HG02623 (cell line): ENCODE measurements around the gene ATRN.

Source experiments
- ATAC-seq: cut with Tn5 transposase; IDR thresholded peaks from one replicate; pipeline ENCODE4 v1.9.1; 2021; ENCODE audit warnings: moderate library complexity; ENCODE audit not compliant: unreplicated experiment

Gene ATRN

DNA sequence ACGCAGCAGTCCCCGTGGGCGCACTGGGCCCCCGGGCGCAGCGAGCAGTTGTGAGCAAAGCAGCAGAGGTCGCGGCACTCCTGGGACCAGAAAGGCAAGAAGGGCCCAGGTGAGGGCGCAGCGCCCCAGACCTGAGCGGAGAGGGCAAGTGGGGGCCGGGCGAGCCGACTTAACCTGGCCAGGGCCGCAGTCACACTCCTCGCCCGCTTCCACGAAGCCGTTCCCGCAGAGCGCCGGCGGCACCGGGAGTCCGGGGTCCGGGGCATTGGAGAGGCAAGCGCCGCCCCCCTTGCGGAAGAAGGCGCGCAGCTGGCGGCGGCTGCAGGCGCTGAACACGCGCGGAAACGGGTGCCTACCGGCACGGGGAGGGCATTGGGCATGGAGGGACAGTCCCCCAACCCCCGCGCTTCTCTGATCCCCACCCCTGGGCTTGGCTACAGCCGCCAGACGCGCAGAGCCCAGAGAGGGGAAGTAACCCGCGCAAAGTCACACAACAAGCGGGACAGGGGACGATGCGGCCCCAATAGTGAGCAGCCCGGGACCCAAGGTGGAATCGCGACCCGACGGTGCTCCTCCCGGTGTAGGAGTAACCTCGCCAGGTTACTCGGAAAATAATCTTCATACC lies 201.8 kb downstream of the ATRN start:
- no peak for ATAC-seq

DNA sequence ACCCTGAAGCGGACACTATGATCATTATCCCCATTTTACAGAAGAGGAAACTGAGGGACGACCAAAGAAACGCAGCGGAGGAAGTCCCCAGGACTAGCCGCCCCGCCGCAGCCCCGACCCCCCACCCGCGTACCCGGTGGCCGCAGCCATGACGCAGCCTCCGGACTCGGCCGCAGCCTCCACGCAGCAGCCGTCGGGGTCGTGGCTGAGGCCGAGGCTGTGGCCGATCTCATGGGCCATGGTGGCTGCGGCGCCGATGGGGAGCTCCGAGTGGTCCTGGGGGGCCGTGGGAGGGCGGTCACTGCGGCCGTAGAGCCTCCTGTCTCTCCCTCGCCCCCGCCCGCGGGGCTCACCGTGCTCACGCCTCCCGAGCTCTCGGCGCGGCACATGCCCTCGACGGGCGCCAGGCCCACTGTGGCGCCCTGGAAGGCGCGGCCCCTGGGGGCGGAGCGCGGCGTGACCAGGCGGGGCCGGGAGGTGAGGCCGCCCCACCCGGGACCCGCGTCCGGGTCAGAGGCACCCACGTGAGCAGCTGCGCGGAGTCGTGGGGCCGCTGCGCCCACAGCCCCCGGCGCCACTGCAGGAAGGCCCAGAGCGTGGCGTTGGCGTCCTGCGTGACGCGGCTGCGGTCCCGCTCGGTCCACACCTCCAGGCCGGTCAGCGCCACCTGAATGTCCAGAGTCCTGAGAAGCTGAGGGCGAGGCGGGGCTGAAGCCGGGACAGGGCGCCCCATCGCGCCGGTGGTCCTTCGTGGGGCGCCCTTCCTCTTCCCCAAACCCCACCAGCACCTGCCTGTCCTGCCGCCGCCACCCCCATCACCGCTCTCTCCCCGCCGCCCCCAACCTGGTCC lies 202.6 kb downstream of the ATRN start:
- ATAC-seq = no peak

DNA sequence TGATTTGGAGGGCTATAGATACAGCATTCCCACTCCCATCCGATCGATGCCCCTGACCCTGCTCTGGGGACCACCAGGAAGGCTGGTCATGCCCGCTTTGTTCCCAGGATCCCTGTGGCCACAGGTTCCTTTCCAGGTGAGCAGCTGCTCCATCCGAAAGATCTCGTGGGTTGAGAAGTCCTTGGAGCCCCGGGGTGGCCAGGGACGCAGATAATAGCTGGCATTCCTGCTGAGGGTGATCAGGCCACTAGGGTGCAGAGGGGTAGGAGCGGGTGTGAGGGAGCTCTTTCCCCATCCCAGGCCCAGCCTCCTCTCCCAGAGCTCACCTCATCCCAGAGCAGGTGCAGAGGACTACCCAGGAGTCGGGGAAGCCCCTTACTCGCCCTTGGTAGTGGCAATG lies 203.6 kb downstream of the ATRN start:
- ATAC-seq = no peak

DNA sequence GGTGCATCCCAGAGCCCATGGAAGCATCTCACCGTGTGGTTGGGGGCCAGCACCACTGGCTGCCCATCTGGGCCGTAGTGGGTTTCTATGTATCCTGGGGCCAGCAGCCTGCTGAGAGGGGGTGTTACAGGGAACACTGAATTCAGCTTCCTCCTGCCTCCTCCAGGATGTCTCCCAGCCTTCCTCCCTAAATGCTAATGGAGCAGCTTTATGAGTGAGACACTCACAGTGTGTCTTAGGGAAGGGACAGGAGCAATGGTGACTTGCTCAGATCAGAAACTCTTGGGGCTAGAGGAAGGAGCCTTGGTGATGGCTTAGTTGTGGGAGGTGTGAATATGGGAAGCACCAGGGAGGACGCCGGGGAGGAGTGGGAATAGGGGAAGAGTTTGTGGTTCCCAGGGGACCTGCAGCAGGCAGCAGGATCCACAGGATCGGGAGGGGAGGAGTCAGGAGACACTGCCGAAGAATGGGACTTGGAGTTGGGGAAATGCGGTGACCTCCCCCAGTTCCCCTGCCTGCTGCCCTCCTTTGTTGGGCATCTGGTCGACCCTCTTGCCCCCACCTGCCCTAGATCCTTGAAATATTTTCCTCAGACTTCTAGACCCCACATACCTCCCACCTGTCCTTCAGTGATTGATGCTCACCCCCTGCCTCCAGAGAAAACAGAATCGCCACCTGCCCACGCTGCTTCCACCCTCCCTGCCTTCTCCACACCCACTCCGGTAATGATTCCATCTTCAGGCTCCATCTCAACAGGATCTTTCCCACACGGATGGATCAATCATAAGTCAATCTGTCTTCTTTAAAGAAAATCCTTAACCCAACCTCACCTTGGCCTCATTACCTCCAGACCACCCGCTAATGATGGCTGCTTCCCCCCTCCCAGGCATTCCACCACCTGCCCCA lies 204.4 kb downstream of the ATRN start:
- ATAC-seq = no peak

DNA sequence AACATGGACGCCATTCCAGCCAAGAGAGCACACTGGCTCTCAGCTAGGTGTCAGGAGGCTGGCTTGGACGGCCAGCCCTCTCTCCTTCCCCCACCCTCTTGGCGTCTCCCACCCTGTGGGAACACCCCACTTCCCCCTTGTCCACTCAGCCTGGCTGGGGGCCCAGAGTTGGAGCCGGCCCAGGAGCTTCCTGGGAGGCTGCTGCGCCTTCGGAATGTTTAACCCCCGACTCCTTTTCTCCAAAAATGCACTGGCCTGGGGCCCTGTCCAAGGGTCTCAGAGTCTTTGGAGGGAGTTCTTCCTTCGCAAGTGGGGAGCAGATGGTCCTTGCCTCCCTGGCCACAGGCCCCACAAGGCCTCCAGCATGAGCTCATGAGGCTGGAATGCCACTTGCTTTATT lies 206.9 kb downstream of the ATRN start:
- ATAC-seq = no peak

DNA sequence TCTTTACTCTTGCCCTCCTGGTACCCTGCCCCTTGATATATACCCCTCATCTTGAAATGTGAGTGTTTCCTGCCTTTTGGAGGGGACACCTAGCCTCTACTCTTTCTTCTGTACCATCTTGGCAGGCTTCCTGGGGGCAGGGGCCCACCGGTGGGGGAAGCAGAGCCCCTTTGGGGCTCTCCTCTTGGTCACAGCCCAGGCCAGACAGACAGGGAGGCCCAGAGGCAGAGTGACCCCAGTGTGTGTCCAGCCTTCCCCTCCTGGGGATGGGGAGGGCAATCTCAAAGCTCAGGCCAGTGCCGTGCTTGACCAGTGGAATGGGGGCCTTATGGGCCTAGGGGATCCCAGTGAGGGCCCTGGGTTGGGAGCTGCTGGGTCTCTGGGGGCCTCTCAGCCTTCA lies 207.4 kb downstream of the ATRN start:
- no peak for ATAC-seq

DNA sequence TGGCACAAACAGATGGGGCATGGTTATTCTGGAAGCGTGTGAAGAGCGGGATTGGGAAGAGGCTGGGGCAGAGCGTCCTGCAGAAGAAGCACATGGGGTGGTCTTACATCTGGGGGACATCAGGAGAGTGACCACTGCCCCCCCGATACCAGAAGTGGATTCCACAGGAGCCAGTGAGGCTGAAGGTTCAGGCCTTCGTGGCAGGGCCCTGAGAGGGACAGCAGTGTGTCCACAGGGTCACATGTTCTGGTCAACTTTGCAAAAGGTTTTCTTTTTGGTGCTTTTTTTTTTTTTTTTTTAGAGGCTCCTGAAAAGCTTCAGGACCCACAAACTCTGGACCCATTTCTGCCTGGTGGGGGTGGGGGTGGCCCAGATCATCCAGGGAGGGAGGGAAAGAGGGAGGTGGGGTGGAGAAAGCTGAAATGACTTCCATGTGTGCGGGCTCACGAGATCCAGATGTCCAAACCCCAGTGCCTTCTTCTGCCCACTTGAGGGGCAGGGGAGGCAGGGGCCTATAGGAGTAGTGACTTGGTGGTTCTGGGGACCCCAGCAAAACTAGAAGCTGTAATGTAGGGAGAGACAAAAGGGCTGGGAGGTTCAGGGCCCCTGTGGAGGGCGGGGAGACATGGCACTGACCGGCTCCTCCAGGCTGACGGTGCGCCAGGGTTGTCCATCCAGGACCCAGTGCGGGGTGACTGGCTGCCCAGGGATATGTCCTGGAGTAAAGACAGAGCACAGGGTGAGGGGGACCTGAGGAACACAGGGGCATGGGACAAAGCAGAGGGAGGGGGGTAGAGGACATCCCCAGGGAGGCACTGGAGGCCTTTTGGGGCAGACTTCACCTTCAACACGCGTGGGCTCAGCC lies 208.3 kb downstream of the ATRN start:
- no peak for ATAC-seq

DNA sequence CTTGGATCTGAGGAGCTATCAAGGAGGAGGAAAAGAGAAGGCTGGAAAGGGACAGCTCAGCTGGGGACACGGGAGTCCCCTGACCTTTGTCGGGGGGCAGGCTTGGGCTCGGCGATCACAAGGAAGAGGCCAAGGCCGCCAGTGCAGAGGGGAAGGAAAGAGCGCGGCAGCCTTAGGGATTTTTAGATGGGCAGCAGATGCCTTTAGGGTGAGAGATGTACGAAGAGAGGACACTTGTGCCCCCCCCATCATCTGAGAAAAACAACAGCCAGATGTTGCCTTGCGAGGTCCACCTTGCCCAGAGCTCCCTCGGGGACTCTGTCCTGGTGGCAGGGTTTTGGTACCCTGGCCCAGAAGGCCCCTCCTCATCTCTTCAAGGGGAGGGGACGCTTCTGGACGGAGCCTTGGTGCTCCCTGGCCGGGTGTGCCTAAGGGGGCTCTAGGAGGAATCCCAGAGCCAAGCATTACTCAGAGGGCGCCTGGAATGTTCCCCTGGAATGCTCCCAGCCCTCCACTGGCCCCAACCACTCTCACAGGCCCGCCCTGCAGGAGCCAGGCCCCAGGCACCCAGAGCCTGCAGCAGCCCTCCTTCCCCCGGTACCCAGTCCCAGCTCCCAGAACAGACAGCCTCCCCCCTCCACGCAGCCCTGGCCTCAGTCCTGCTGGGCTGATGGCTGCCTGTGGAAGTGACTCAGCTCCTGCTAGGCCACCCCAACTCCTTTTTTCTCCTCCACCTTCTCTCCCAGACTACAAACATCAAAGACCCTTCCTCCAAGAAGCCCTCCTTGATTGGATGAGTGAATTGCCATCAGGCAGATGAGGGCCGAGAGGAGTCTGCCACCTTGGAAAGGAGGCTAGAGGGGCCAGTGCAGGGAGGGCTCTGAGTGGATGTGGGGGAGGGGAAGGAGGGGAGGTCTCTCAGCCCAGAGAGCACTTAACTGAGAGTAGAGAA lies 209.2 kb downstream of the ATRN start:
- ATAC-seq = no peak

DNA sequence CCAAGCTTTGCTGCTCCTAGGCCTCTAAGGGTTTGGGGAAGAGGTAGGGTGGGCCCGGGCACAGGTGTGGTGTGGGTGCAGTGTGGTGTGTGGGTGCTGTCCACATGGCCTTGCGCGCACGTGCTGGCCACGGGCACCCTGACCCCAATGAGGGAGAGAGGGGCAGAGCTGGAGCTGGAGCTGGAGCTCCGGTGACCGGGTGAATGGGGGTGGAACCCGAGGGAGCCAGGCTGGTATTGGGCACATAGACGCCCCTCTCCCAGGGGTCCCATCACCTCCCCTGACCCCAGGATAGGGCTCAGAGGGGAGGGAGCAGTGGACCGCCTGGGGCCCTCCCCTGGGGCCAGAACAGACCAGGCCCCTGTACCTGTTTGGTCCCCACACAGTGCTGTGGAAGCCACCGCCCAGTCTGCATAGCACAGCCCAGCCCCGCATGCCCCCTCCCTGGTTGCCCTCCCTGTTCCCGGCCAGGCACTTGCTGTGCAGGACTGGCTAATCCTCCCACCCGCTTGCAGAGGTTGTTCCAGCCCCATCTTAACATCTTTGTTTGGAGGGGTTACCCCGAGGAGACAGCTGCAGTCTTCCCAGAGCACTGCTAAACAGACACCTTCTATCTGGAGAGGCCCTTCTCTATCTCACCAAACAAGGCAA lies 210.0 kb downstream of the ATRN start:
- no peak for ATAC-seq

DNA sequence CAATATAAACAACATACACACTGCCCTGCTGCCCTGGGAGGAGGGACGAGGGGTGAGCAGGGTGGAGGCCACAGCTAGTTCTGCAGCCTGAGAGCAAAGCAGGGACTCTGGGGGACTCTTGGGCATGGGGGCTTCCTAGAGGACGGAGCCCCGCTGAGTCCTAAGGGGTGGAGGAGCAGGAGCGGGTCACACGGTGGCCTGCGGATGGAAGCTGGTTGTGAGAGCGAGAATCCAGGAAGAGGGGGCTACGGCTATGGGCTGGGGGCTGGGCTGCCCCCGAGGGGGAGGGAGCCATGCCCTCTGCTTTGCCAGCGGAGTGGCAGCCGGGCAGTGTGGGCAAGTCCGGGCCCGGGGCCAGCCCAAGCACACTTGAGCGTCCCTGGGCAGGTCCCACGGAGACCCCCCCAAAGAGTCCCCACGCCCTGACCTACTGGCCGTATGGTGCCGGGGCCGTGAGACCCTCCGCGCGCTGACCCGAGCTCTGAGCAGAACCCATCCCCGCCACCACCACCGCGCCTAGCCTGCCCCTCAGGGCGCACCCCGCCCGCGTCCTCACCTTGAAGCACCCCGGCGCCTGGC lies 210.6 kb downstream of the ATRN start:
- no peak for ATAC-seq

DNA sequence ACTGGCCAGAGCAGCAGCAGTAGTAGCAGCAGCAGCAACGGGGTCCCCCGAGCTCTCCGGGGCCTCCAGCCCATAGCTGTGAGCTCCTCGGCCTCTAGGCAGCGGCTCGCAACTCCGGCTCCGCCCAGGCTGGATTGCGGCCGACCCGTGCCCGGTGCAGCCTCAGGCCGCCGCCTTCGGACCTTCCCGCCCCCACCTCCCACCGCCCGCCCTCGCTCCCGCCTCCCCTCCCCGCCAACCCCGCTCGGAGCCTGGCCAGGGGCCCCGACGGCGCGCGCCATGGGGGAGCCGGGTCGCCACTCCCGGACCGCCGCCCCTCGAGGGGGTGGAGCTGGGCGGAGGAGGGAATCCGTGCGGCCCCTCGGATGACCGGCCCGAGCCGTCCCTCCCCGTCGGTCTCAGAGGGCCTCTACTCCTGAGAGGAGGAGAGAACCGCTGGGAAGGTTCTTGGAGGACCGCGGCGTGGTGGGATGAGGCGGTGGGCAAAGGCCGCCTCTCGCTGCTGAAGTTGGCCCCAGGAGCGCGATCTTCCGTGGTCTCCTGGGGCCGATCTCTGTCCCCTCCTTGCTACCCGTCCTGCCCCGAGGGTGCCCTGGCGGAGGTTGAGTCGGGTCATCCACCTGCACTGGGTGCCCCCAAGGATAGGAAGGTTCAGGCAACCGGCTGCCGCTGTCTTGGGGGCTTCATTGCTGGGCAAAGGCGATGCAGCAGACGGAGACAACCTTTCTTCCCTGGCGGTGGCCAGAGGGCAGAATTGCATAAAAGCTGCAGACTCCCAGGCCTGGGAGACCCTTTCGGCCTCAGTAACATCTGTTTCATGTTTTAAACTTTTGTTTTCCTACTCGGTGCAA lies 211.3 kb downstream of the ATRN start, which contains the start of gene ADAM33:
Gene ADAM33, minus strand, starts transcription at position 80 of the 851 bp plus-strand sequence. Its CDS starts 6 bp downstream, at position 74.
- no peak for ATAC-seq

DNA sequence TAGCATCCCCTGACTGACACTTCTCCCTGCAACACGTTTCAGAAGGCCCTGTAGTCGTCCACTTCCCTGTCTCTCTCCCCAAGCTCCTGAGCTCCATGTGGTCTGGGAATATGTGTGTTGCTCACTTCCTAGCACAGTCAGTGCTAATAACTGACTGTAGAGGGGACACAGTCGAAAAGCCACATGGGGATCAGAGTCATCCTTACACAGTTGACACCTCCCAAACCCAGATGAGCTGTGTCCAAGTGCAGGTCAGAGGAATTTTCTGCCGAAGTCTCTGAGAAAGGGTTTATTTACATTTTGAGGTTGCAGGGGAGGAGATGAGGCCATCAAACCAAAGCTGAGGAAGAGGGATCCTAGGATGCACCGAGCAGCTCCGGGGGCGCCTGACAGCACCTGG lies 214.5 kb downstream of the ATRN start:
- ATAC-seq = no peak

DNA sequence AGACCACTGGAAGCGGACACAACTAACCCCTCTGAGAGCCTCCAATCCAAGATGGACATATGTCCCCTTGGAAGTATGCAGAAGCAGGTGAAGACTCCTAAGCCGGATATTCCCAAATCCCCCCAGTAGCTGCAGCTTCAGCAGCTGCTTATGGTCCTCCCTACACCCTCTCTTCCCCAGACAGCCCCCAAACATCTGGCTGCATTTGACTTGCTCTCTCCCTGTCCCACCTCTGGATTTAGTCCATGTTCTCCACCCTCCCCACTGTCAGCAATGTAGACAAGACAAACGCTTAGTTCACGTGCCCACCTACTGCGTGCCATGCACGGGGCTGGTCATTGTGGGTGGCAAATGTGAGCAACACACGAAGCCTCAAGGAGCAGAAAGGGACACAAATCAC lies 215.6 kb downstream of the ATRN start:
- no peak for ATAC-seq

DNA sequence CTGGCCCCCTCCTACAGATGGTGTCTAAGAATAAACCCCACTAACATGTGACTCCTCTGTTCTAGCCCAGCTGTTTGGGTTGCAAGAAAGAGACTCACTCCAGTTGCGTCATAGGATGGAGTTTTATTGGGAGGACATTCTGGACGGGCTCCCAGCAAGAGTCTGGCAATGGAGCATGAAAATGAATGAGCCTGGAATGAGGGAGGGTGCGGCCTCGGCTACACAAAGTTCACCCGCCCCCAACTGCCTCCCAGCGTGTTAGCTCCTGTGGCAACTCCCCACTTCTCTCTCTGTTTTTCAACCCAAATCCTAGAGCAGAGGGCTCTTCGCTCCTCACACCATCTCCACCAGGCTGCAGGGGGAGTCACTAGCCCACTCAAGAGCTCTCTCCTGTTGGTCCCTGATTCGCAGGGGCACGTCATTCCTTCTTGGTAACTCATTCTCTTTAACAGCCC lies 216.1 kb downstream of the ATRN start:
- ATAC-seq = no peak

DNA sequence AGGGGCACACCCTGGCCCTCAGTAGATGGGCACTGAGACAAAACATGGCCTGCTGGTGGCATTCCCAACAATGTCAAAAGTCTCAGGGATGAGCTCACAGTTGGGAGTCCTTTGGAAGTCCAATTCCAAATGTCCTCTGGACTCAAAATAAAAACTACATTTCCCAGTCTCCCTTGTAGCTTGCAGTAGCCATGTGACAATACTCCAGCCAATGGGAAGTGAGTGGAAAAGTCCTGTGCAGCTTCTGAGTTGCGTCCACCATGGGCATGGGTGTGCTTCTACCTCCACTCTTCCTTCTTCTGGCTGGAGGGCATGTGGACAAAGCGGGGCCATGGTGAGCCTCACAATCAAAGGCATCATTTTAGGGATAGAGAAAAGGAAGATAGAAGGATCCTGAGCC lies 216.8 kb downstream of the ATRN start:
- ATAC-seq = no peak

DNA sequence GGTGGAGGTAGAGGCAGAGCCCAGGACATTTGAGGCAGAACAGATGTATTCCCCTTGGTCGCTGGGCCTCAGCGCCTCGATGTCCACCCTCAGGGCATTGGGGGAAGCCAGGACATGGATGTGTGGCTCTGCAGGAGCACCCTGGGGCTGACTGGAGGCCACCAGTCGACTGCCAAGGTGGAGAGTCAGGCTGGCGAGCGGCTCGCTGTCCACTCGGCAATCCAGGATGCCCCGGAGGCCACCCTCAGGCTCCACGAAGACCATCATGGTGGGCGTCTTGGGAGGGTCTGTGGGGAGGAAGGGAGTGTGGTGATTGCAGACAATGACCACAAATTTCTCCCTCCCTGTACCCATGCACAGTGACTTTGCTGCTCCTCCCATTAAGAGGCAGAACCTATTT lies 219.2 kb downstream of the ATRN start:
- no peak for ATAC-seq

DNA sequence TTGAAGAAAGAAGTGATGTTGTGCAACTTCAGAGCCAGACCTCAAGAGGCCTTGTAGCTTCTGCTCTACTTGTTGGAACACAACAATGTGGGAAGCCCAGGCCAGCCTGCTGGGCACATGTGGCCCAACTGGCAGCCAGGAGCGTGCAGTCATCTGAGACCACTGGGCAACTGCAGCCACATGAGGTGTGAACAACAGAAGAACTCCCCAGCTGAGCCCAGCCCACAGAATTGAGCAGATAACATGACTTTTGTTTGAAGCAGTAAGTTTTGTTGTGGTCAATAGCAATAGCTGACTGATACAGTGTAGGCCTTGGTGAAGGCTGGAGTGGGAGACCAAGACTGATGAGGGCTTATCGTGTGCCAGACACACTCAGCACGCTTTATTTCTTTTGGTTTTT lies 219.6 kb downstream of the ATRN start:
- no peak for ATAC-seq

DNA sequence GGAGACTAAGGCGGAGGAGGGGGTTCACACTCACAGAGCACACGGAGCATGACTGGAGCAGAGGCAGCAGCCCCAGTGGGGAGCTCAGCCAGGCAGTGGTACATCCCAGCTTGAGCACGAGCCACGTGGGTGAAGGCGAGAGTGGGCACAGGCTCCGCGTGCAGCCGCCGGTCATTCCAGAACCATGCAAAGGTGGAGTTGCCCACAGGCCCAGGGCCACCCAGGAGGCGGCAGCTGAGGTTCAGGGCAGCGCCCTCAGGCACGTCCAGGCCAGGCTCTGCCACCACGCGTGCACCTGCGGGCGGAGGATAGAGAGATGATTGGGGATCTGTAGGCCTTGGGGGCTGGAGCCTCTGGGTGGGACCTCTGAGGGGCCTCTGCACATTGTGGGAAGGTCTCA lies 220.5 kb downstream of the ATRN start:
- no peak for ATAC-seq
